Astrocyte (in vitro differentiated cells and primary cell): ENCODE measurements around the gene MAPKBP1.

Experiments used
- EZH2 ChIP-seq: IDR thresholded peaks from 2 replicates; pipeline ENCODE4 v1.6.1; 2012; ENCODE audit warnings: mild to moderate bottlenecking, low read length, inconsistent platforms; ENCODE audit not compliant: insufficient read depth
- TF ChIP-seq, protein P1 (sequence below): IDR thresholded peaks from 2 replicates; pipeline ENCODE4 v1.5.1; 2011; ENCODE audit warnings: low read depth, mild to moderate bottlenecking, inconsistent platforms, low read length, moderate library complexity; ENCODE audit not compliant: insufficient read depth

GRCh38 chr15:41801185-41801584 is 26.9 kb downstream of the MAPKBP1 start:
- TF ChIP-seq, protein P1, sequence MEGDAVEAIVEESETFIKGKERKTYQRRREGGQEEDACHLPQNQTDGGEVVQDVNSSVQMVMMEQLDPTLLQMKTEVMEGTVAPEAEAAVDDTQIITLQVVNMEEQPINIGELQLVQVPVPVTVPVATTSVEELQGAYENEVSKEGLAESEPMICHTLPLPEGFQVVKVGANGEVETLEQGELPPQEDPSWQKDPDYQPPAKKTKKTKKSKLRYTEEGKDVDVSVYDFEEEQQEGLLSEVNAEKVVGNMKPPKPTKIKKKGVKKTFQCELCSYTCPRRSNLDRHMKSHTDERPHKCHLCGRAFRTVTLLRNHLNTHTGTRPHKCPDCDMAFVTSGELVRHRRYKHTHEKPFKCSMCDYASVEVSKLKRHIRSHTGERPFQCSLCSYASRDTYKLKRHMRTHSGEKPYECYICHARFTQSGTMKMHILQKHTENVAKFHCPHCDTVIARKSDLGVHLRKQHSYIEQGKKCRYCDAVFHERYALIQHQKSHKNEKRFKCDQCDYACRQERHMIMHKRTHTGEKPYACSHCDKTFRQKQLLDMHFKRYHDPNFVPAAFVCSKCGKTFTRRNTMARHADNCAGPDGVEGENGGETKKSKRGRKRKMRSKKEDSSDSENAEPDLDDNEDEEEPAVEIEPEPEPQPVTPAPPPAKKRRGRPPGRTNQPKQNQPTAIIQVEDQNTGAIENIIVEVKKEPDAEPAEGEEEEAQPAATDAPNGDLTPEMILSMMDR = no peak
- no peak for TF ChIP-seq EZH2
